NT2/D1 (cell line): ENCODE data around the gene UGT2A2.

Experiments used
- SUZ12 ChIP-seq: IDR thresholded peaks from 2 replicates; pipeline ENCODE4 v1.6.1; 2011; ENCODE audit not compliant: insufficient read length, insufficient read depth; ENCODE audit errors: extremely low read depth
- YY1 ChIP-seq: IDR thresholded peaks from 2 replicates; pipeline ENCODE4 v1.6.1; 2011; ENCODE audit not compliant: insufficient read length, insufficient read depth
- ZNF274 ChIP-seq: IDR thresholded peaks from 2 replicates; pipeline ENCODE4 v1.6.1; 2011; ENCODE audit warnings: mild to moderate bottlenecking, low read depth, low read length

DNA sequence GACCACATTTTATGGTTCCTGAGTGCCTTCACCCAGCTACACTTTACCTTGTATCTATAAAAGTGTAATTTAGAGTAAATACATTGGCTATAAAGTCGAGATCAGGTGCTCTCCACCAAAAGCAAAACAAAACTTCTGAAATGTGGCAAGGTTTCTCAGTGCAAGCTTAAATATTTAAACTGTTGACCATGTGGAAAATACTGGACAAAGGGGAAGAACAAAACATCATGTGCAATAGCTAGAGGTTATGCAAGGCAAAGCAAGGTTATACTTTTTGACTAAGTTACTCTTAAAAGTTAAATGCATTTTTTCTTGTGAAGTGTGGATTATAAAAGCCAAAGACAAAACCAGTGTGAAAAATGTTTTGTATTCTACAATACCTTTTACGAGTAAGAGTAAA lies 55.9 kb downstream of the UGT2A2 start:
- no peak for TF ChIP-seq ZNF274
- TF ChIP-seq YY1 = no peak
- TF ChIP-seq SUZ12 = no peak
